Forelimb muscle (tissue), 1 donor: Measurements from ENCODE around the gene DPP8. TPM values are rescaled to one million over a fixed set of nuclear protein-coding genes. Genes with fewer than 3 reads are reported as not detected.
"Not testable (repeated sequence)": the region's sequence is repeated elsewhere in the genome, so short reads cannot be mapped to it uniquely, and the experiment has no call there.

Experiments
- DNase-seq: peaks from one replicate; pipeline ENCODE4 v3.0.0-alpha.2; 2013; ENCODE audit warnings: low read depth
- polyA plus RNA-seq: library from polyadenylated mRNA; unstranded; fragments of 120-200 nt; gene quantifications from one replicate; pipeline ENCODE4 v1.2.1, GENCODE V29; 2013; ENCODE audit not compliant: insufficient read length

The DPP8 gene
- polyA plus RNA-seq: 24.5 TPM

GRCh38 chr15:65516997-65517865, at the start of gene DPP8:
TSS of gene DPP8 (minus strand) at chr15:65517689. CDS start at chr15:65512553, 5,136 bp downstream.
- DNase-seq: peak; percentile 85

DNA sequence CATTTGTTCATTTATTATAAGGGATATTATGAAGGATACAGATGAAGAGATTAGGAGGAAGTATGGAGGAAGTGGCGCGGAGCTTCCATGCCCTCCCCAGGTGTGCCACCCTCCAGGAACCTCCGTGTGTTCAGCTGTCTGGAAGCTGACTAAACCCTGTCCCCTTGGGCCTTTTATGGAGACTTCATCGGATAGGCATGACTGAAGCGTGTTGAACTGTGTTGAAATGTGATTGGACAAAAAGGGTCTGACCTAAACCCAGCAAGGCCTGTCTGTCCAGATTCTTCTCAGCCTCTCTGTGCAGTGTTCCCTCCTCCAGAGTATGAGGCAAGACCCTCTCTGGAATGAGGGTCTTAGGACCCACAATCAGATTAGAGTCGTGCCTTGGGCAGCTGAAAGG, 44.4 kb upstream of the DPP8 start:
- no peak for DNase-seq

DNA sequence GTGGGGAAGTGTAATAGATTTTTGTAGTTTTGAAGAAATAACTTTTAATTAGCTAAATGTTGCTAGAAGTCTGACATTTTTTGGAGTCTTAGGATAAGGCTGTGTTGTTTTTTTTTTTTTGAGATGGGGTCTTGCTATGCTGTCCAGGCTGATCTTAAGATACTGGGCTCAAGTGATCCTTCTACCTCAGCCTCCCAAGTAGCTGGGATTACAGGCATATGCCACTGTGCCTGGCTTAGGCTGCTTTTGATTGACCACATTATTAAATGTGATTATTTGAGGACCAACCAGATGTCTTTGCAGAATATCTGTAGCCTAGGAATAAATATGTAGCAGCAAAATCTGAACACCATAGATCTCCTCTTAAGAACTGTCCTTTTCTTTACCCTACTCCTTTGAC, 42.5 kb upstream of the DPP8 start:
- no peak for DNase-seq

DNA sequence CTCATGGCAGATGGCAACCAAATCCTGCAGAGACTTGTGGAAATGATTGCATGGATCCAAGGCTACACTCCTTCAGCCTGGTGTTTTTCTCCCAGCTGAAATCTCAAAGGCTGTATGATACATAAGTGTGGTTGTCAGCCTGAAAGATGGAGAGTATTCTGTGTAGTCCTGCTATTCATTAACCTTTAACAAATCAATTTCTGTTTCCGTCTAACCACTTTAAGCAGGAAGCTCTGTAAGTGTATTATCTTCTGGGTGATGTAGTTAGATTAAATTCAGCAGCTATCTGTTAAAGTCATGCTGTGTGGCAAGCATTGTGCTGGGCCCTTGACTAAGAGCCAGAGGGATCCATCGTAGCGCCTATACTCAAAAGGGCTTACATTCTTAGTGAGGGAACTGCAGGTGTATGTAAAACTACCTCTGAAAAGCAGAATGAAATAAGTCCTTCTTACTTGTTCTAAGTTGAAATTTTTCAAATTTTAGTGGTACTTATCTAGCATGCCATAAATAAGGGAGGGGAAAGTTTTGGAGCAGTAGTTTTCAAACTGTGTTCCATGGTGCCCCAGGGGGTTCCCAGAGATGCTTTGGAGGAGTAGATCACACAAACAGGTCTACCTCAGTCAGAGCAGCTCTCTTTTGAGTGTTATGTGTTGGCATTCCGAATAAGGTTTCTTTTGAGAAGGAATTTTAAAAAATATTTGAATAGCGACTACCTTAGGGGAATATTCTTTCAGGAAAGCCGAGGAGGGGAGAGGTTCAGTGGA, 41.7 kb upstream of the DPP8 start:
- DNase-seq: no peak

DNA sequence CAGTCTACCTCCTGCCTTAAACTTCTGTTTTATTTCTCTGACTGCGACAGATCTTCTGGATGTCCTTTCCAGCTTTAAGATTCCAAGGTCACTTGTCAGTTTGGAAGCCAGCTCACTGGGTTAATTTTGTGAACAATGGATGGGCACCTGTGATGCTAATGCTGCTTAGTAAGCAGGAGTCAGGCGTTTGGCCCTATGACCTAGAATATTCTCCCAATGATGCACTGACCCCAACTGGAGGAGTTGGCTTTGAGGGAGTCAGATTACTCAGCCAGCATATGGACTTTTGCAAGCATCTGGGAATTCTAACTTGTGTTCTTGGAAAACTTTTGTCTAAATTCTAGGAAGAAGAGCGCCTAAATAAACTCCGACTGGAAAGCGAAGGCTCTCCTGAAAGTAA, 40.8 kb upstream of the DPP8 start:
- DNase-seq: no peak

DNA sequence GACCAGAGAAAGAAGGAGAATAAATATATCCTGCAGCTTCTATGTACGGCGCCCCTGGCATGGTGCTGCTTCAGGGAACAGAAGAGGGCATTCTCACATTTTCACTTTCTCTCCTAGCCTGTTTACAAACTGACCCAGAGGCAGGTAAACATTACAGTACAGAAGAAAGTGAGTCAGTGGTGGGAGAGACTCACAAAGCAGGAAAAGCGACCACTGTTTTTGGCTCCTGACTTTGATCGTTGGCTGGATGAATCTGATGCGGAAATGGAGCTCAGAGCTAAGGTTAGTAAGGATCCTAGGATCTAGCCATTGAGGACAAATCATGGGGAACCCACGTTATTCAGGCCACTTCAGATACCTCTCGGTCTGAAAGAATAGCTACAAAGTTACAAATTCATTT, 39.1 kb upstream of the DPP8 start:
- no peak for DNase-seq

GRCh38 chr15:65553691-65554090, 36.2 kb upstream of the DPP8 start:
- DNase-seq: no peak

DNA sequence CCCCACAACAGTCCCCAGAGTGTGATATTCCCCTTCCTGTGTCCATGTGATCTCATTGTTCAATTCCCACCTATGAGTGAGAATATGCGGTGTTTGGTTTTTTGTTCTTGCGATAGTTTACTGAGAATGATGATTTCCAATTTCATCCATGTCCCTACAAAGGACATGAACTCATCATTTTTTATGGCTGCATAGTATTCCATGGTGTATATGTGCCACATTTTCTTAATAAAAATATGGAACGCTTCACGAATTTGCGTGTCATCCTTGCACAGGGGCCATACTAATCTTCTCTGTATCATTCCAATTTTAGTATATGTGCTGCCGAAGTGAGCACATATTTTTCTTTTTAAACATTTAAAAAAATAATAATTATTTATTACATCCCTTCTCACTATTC, 35.4 kb upstream of the DPP8 start:
- not testable (repeated sequence) for DNase-seq

- no peak for DNase-seq
Measured at GRCh38 chr15:65551183-65551582, 33.7 kb upstream of the DPP8 start.

DNA sequence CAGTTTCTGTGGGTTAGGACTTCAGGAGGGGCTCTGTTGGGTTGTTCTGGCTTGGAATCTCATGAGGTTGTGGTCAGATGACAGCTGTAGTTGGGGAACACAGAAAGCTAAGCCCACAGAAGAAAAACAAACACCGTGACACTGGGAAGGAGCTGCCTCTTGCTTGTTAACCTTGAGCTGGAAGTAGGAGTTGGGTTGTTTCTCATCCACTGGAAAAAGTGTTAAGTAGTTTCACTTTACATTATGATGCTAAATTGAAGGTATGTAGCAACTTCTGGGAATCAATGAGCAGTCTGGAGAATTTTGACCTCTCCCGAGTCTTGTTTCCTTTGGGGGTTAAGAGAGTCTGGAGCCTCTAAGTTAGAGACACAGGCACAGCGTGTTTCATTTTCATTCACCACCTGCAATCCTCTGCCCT, 33.2 kb upstream of the DPP8 start:
- DNase-seq: no peak

- DNase-seq: not testable (repeated sequence)
Measured at GRCh38 chr15:65549288-65549687, 31.8 kb upstream of the DPP8 start.

GRCh38 chr15:65547841-65548240, 30.4 kb upstream of the DPP8 start:
- DNase-seq: no peak

- DNase-seq: no peak
Measured at GRCh38 chr15:65541231-65541820, 23.8 kb upstream of the DPP8 start.

DNA sequence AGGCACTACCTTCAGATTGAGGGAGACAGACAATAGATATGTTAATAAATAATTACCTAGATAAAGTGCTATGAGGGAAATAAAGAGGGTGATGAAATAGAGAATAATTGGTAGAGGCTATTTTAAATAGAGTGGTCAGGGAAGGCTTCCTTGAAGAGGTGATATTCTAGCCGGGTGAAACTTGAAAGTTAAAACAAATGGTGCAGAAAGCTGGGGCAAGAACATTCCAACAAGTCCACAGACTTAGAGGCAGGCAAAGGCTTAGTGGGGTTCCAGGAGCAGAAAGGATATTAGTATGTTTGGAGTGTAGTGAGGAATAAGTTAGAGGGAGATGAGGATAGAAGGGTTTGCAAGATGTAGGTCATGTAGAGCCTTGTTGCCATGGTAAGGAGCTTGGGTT, 22.8 kb upstream of the DPP8 start:
- no peak for DNase-seq

GRCh38 chr15:65535192-65535591, 17.7 kb upstream of the DPP8 start:
- DNase-seq: no peak

GRCh38 chr15:65533057-65533756, 15.7 kb upstream of the DPP8 start:
- DNase-seq: no peak

DNA sequence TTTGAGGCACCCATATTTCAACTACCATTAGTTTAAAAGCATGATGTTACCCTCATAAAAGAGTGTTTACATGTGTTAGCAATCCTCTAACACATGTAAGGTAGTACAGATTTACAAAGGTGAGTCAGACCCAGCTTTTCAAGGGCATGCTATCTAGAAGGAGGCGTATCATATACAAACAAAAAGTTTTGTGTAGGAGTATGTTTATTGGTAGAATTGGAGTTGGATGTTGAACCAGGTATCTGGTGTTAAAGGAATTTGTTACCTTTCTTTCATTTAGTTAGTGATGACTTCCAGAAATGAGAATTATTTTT, 15.2 kb upstream of the DPP8 start:
- no peak for DNase-seq

DNA sequence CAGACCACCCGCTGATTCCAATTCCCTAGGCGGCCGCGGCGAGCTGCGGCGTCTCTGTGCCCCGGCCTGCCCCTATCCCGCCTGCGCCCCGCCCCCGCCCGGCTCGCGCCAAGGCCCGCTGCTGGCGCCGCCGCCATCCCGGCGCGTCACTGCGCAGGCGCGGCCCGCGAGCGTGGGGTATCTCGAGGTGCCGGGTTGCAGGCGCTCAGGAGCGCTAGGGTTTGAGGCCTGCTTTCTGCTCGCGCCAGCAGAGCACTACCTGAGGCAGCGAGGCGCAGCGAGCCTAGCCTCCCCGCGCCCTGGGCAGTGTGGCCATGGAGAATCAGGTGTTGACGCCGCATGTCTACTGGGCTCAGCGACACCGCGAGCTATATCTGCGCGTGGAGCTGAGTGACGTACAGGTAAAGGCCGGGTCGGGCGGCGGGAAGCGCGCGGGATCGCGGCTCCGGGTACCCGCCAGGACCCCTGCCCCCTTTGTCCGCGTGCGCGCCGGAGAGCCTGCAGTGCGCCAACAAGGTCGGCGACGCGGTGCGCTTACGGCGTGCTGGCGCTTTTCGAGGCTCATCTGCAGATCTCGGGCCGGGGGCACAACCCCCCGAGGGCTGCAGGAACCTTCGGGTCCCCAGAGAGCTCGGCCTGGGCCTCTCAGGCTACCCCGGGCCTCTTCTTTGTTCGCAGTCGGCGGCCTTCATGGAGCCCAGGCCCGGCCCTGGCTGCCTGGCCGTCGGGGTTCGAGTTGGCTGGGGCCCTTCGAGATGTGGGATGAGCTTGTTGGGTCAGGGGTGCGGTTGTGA, 13.0 kb upstream of the DPP8 start, which contains the start of gene HACD3:
TSS of gene HACD3 (plus strand) at position 146 of the 794 bp plus-strand sequence. CDS start at position 315, 169 bp downstream.
- no peak for DNase-seq

DNA sequence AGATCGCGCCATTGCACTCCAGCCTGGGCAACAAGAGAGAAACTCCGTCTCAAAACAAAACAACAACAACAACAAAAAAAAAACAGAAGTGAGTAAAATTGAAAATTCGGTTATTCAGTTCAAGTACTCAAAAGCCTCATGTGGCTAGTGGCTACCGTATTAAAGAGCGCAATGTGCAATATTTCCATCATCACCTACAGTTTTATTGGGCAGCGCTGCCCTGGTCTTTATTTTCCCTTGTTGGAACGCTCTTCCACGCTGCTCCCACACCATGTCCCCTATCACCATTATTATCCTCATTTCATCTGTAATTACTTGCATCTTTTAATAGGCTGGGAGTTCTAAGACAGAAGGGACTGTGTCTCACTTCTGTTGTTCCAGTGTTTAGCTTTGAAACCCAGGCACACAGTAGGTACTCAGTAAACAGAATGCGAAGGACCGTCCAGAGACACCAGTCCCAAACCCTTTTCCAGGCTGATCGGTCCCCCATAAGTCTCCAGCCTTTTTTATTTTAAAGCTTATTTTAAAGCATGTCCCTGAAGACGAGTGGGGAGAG, 12.4 kb upstream of the DPP8 start:
- DNase-seq: no peak

DNA sequence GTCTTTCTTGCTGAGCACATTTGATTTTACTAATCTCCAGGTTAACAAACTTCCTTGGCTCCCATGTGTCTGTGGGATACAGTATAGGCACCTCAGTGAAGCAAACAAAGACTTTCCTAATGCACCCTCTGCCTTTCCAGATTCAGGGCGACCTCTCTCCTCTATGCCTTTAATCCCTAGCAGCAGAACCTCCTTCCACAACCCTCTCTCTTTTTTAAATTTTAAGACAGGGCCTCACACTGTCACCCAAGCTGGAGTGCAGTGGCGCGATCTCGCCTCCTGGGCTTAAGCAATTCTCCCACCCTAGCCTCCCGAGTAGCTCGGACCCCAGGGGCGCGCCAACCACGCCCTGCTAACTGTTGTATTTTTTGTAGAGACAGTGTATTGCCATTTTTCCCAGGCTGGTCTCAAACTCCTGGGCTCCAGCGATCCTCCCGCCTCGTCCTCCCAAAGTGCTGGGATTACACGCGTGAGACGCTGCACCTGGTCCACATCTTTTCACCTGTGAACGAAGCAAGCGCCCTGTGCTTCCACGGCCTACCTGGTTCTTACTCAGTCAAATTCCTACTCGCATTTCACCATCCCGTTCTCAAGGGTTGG, 11.1 kb upstream of the DPP8 start:
- no peak for DNase-seq
